IMR-90 (cell line): ENCODE data around the gene NIPBL. TPM values are rescaled to one million over a fixed set of nuclear protein-coding genes. Genes with fewer than 3 reads are reported as not detected.
"Not testable (repeated sequence)": the region's sequence is repeated elsewhere in the genome, so short reads cannot be mapped to it uniquely, and the experiment has no call there.

ENCODE experiments used
- ATAC-seq: fragments of 200-7000 bp; cut with Tn5 transposase; 2 replicates; pipeline ENCODE4 v1.9.1; 2020; ENCODE audit warnings: low read depth, mild to moderate bottlenecking, moderate library complexity
- BruUV-seq: library from RNA; stranded (reverse); fragments of 400-500 nt; replicated peaks from 2 replicates; lab custom pipeline; 2021; lab: Mats Ljungman, UMichigan
- CTCF ChIA-PET: fragments of 300-600 bp; formaldehyde crosslinking; extraction: SDS; loops from one replicate; lab custom pipeline; 2021; ENCODE audit warnings: antibody characterized with exemption; lab: Yijun Ruan, JAX
- POLR2A ChIA-PET: fragments of 300-600 bp; sonication (Branson Sonifier 250); formaldehyde crosslinking; loops from one replicate; lab custom pipeline; 2022; ENCODE audit warnings: antibody characterized with exemption; ENCODE audit not compliant: unreplicated experiment; lab: Charles Lee
- DNase-seq: peaks from one replicate; pipeline ENCODE4 v3.0.0; 2013
- H2AFZ ChIP-seq: replicated peaks from 2 replicates; pipeline ENCODE3; 2013; ENCODE audit warnings: low read length, mild to moderate bottlenecking; ENCODE audit not compliant: poor library complexity
- H2AK5ac ChIP-seq: 2 replicates; pipeline ENCODE4 v1.6.1; 2013; ENCODE audit warnings: low read depth, low read length, inconsistent platforms
- H2AK9ac ChIP-seq: replicated peaks from 2 replicates; pipeline ENCODE3; 2013; ENCODE audit warnings: mild to moderate bottlenecking, low read depth, low read length, moderate library complexity; ENCODE audit not compliant: poor library complexity
- H2BK120ac ChIP-seq: 2 replicates; pipeline ENCODE4 v1.6.1; 2013; ENCODE audit warnings: low read depth, low read length, inconsistent platforms
- H2BK15ac ChIP-seq: 3 replicates; pipeline ENCODE4 v1.6.1; 2013; ENCODE audit warnings: low read depth, low read length, inconsistent platforms
- H2BK20ac ChIP-seq: 2 replicates; pipeline ENCODE4 v1.6.1; 2013; ENCODE audit warnings: low read depth, mild to moderate bottlenecking, inconsistent platforms, low read length, moderate library complexity
- H2BK5ac ChIP-seq: 2 replicates; pipeline ENCODE4 v1.6.1; 2013; ENCODE audit warnings: mild to moderate bottlenecking, low read depth, low read length, inconsistent platforms; ENCODE audit not compliant: poor library complexity, severe bottlenecking
- H3K14ac ChIP-seq: replicated peaks from 2 replicates; pipeline ENCODE4 v1.6.1; 2013; ENCODE audit warnings: low read depth, low read length, inconsistent platforms
- H3K18ac ChIP-seq: 2 replicates; pipeline ENCODE4 v1.6.1; 2013; ENCODE audit warnings: low read depth, low read length, control low read depth
- H3K23ac ChIP-seq: 2 replicates; pipeline ENCODE4 v1.6.1; 2013; ENCODE audit warnings: low read depth, low read length, inconsistent platforms
- H3K27ac ChIP-seq: 2 replicates; pipeline ENCODE4 v1.5.1; 2013; ENCODE audit warnings: mild to moderate bottlenecking, control low read depth, low read length; ENCODE audit not compliant: insufficient read depth
- H3K27me3 ChIP-seq: 2 replicates; pipeline ENCODE4 v1.6.1; 2013; ENCODE audit warnings: low read length; ENCODE audit not compliant: control insufficient read depth, insufficient read depth
- H3K36me3 ChIP-seq: 2 replicates; pipeline ENCODE4 v1.6.1; 2013; ENCODE audit warnings: low read length, mixed read lengths; ENCODE audit not compliant: control insufficient read depth, insufficient read depth
- H3K4ac ChIP-seq: 2 replicates; pipeline ENCODE4 v1.6.1; 2013; ENCODE audit warnings: low read depth, low read length, inconsistent platforms
- H3K4me1 ChIP-seq: 2 replicates; pipeline ENCODE4 v1.6.1; 2013; ENCODE audit warnings: low read length, mixed read lengths; ENCODE audit not compliant: control insufficient read depth, insufficient read depth
- H3K4me2 ChIP-seq: 2 replicates; pipeline ENCODE4 v1.6.1; 2013; ENCODE audit warnings: low read depth, mild to moderate bottlenecking, control low read depth, low read length, moderate library complexity
- H3K4me3 ChIP-seq: 2 replicates; pipeline ENCODE4 v1.5.1; 2013; ENCODE audit warnings: low read depth, mild to moderate bottlenecking, control low read depth, low read length, moderate library complexity; ENCODE audit not compliant: insufficient read depth
- H3K56ac ChIP-seq: 2 replicates; pipeline ENCODE4 v1.6.1; 2013; ENCODE audit warnings: low read length, inconsistent platforms; ENCODE audit not compliant: insufficient read depth; ENCODE audit errors: extremely low read depth
- H3K79me1 ChIP-seq, 2 experiments: 2 replicates each; pipeline ENCODE4 v1.6.1; 2013; ENCODE audit warnings: low read length in 2 of 2, inconsistent platforms in 1 of 2, low read depth in 1 of 2
- H3K9ac ChIP-seq: 2 replicates; pipeline ENCODE4 v1.6.1; 2013; ENCODE audit warnings: low read depth, low read length, control low read depth
- H3K9me1 ChIP-seq: 2 replicates; pipeline ENCODE4 v1.6.1; 2013; ENCODE audit warnings: low read length, inconsistent platforms; ENCODE audit not compliant: insufficient read depth
- H3K9me3 ChIP-seq: 2 replicates; pipeline ENCODE4 v1.6.1; 2013; ENCODE audit warnings: low read length; ENCODE audit not compliant: control insufficient read depth, insufficient read depth
- H4K20me1 ChIP-seq: 2 replicates; pipeline ENCODE4 v1.6.1; 2013; ENCODE audit warnings: low read length, inconsistent platforms; ENCODE audit not compliant: insufficient read depth
- H4K5ac ChIP-seq: 2 replicates; pipeline ENCODE4 v1.6.1; 2013; ENCODE audit warnings: mild to moderate bottlenecking, low read depth, low read length, control low read depth
- H4K8ac ChIP-seq, 2 experiments: 2 replicates each; pipeline ENCODE4 v1.6.1; 2013; ENCODE audit warnings: low read depth in 2 of 2, low read length in 2 of 2, control low read depth in 1 of 2, inconsistent platforms in 1 of 2
- H4K91ac ChIP-seq: 2 replicates; pipeline ENCODE4 v1.6.1; 2013; ENCODE audit warnings: low read depth, low read length, inconsistent platforms; ENCODE audit not compliant: insufficient read depth
- WGBS, 2 experiments: methylation state at CpG; one replicate each; pipeline versions ENCODE4 v1.1.5 to v1.1.7; 2013; ENCODE audit warnings: missing lambda C conversion rate in 2 of 2; ENCODE audit not compliant: insufficient read length in 1 of 2; ENCODE audit errors: extremely low coverage in 2 of 2; 5-methylcytosine and 5-hydroxymethylcytosine counted together
- dilution Hi-C: fragments of 300-500 bp; cut with HindIII; formaldehyde crosslinking; loops from one replicate; pipeline ENCODE4 v1.14.3; 2018; ENCODE audit warnings: low sequenced_read_pairs; ENCODE audit not compliant: unreplicated experiment
- in situ Hi-C: fragments of 300-500 bp; cut with MboI; formaldehyde crosslinking; loops from 3 replicates; pipeline ENCODE4 v1.14.3; 2019; ENCODE audit warnings: low sequenced_read_pairs, inconsistent platforms, mixed read lengths
- intact Hi-C: fragments of 100-400 bp; cut with micrococcal nuclease; formaldehyde crosslinking; loops from 2 replicates; pipeline ENCODE4 v1.10.0; 2022
- polyA plus RNA-seq, 3 experiments: library from polyadenylated mRNA; depleted of rRNA; stranded (reverse); fragments of >200 nt; gene quantifications; 2 replicates each; pipeline ENCODE4 v1.2.3, GENCODE V29; 2012; ENCODE audit warnings: low replicate concordance in 1 of 3
- total RNA-seq: library from RNA; depleted of rRNA; stranded (reverse); fragments of >200 nt; gene quantifications from 2 replicates; pipeline ENCODE4 v1.2.3, GENCODE V29; 2012

NIPBL gene
- total and polyA plus RNA-seq, 2 of the 4 experiments (the other 2 are of a cell fraction), result 8.4 to 46.4 TPM

DNA sequence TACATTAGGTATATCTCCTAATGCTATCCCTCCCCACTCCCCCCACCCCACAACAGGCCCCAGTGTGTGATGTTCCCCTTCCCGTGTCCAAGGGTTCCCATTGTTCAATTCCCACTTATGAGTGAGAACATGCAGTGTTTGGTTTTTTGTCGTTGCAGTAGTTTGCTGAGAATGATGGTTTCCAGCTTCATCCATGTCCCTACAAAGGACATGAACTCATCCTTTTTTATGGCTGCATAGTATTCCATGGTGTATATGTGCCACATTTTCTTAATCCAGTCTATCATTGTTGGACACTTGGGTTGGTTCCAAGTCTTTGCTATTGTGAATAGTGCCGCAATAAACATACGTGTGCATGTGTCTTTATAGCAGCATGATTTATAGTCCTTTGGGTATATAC is 40.0 kb downstream of the NIPBL start:
- H3K4me2 ChIP-seq, H3K4me1 ChIP-seq, H3K27ac ChIP-seq, H3K14ac ChIP-seq, H4K91ac ChIP-seq, H2AFZ ChIP-seq, H3K9me1 ChIP-seq, H3K4ac ChIP-seq, CTCF ChIA-PET, POLR2A ChIA-PET, H3K4me3 ChIP-seq, BruUV-seq, H2BK15ac ChIP-seq, H3K27me3 ChIP-seq, H2BK120ac ChIP-seq, H3K56ac ChIP-seq, H4K8ac ChIP-seq, H2AK9ac ChIP-seq, H2BK5ac ChIP-seq, intact Hi-C loops, in situ Hi-C loops, dilution Hi-C loops, H3K9ac ChIP-seq, DNase-seq, ATAC-seq, H2AK5ac ChIP-seq, H3K9me3 ChIP-seq, H4K5ac ChIP-seq, H3K36me3 ChIP-seq, H3K18ac ChIP-seq, H2BK20ac ChIP-seq, H3K23ac ChIP-seq: not testable (repeated sequence)
- WGBS, 2 experiments, result no CpG with 5 or more reads among the region's 4 CpGs
- peaks cover 55% of the 10 kb centered on the region for H4K20me1 ChIP-seq
- peaks cover 8 to 30% of the 10 kb centered on the region in 2 experiments for H3K79me1 ChIP-seq

DNA sequence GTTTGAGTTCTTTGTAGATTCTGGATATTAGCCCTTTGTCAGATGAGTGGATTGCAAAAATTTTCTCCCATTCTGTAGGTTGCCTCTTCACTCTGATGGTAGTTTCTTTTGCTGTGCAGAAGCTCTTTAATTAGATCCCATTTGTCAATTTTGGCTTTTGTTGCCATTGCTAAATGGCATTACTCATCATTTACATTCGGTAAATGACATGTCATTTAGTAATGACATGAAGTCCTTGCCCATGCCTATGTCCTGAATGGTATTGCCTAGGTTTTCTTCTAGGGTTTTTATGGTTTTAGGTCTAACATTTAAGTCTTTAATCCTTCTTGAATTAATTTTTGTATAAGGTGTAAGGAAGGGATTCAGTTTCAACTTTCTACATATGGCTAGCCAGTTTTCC is 40.8 kb downstream of the NIPBL start:
- Histone ChIP-seq H4K20me1 (peaks cover 55% of the 10 kb centered on the region), H3K79me1 (peaks cover 8 to 26% of the 10 kb centered on the region in 2 experiments)
- H4K8ac ChIP-seq, ATAC-seq, H3K4me1 ChIP-seq, H3K4me3 ChIP-seq, H3K27ac ChIP-seq, H3K9ac ChIP-seq, dilution Hi-C loops, H2AFZ ChIP-seq, H3K4ac ChIP-seq, intact Hi-C loops, H3K14ac ChIP-seq, H3K9me1 ChIP-seq, H2BK15ac ChIP-seq, H2BK120ac ChIP-seq, in situ Hi-C loops, POLR2A ChIA-PET, H3K18ac ChIP-seq, H2AK9ac ChIP-seq, H2BK5ac ChIP-seq, H2BK20ac ChIP-seq, H3K56ac ChIP-seq, H2AK5ac ChIP-seq, BruUV-seq, H3K36me3 ChIP-seq, DNase-seq, H4K91ac ChIP-seq, H3K27me3 ChIP-seq, CTCF ChIA-PET, H3K4me2 ChIP-seq, H3K9me3 ChIP-seq, H4K5ac ChIP-seq, H3K23ac ChIP-seq: not testable (repeated sequence)
- no CpG with 5 or more reads among the region's 1 CpG for WGBS, 2 experiments
